Epithelial cell of proximal tubule (primary cell): ENCODE results near the gene KANSL1L. TPM values are rescaled to one million over a fixed set of nuclear protein-coding genes. Genes with fewer than 3 reads are reported as not detected.

Experiments
- DNase-seq: peaks from one replicate; pipeline ENCODE4 v3.0.0-alpha.2; 2011; ENCODE audit warnings: low read depth
- H3K4me3 ChIP-seq: 2 replicates; pipeline ENCODE4 v1.5.1; 2011; ENCODE audit warnings: low read depth, mild to moderate bottlenecking, low read length
- total RNA-seq: library from RNA; depleted of rRNA; stranded (reverse); fragments of >200 nt; gene quantifications from 2 replicates; pipeline ENCODE4 v1.2.3, GENCODE V29; 2015
- TF ChIP-seq, protein P1 (sequence below): conservative IDR thresholded peaks from 2 replicates; pipeline ENCODE4 v1.5.1; 2012; ENCODE audit warnings: low read depth, mild to moderate bottlenecking, low read length

KANSL1L gene, protein sequence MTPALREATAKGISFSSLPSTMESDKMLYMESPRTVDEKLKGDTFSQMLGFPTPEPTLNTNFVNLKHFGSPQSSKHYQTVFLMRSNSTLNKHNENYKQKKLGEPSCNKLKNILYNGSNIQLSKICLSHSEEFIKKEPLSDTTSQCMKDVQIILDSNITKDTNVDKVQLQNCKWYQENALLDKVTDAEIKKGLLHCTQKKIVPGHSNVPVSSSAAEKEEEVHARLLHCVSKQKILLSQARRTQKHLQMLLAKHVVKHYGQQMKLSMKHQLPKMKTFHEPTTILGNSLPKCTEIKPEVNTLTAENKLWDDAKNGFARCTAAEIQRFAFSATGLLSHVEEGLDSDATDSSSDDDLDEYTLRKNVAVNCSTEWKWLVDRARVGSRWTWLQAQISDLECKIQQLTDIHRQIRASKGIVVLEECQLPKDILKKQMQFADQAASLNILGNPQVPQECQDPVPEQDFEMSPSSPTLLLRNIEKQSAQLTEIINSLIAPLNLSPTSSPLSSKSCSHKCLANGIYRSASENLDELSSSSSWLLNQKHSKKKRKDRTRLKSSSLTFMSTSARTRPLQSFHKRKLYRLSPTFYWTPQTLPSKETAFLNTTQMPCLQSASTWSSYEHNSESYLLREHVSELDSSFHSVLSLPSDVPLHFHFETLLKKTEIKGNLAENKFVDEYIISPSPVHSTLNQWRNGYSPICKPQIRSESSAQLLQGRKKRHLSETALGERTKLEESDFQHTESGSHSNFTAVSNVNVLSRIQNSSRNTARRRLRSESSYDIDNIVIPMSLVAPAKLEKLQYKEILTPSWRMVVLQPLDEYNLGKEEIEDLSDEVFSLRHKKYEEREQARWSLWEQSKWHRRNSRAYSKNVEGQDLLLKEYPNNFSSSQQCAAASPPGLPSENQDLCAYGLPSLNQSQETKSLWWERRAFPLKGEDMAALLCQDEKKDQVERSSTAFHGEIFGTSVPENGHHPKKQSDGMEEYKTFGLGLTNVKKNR
- total RNA-seq, result 3.5 and 5.6 TPM in 2 replicates

DNA sequence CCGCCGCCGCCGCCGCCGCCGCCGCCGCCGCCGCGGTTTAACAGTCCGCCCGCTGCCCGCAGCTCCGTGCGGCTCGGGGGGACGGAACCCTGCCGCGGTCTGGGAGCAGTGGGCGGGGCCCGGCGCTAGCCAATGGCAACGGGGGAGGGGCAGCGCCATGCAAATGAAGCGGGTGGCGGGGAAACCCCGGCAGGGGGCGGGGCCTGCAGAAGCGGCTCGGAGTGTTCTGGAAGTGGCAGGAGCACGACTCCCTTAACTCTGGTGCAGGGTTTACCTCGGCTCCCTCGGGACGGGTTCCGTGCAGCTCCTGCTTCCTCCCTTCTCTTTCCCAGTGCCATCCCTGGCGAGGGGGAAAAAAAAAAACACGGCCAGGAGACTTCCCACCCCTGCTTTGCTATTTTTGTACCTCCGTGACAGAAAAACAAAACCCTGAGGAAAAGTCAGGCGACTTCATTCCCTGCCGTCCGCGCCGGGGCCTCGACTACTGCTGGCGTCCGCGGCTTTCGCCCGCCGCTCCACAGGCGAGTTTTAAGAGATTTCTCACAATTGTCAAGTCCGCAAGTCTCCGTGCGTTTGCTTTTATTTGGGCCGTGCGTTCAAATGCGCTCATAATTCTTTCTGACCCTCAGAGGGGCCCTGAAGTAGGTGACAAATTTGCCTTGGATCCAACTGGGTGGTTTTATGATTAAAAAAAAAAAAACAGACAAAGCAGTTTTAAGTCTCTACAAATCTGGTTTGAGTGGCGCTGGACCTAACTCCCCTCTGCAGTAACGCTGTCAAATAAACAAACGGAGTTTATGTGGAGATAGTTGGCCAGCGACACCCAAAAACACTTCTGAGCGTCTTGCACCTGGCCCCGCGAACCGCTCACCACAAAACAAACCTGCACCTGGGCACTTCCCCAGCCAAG is at the start of gene KANSL1L:
Gene KANSL1L (minus strand): TSS at position 101 of the 910 bp plus-strand sequence. CDS start 16,827 bp downstream, outside the sequence.
- DNase-seq, result no peak
- TF ChIP-seq, protein P1, sequence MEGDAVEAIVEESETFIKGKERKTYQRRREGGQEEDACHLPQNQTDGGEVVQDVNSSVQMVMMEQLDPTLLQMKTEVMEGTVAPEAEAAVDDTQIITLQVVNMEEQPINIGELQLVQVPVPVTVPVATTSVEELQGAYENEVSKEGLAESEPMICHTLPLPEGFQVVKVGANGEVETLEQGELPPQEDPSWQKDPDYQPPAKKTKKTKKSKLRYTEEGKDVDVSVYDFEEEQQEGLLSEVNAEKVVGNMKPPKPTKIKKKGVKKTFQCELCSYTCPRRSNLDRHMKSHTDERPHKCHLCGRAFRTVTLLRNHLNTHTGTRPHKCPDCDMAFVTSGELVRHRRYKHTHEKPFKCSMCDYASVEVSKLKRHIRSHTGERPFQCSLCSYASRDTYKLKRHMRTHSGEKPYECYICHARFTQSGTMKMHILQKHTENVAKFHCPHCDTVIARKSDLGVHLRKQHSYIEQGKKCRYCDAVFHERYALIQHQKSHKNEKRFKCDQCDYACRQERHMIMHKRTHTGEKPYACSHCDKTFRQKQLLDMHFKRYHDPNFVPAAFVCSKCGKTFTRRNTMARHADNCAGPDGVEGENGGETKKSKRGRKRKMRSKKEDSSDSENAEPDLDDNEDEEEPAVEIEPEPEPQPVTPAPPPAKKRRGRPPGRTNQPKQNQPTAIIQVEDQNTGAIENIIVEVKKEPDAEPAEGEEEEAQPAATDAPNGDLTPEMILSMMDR, result no peak
- H3K4me3 ChIP-seq, result peak within 1 kb of the TSS; percentile 79

DNA sequence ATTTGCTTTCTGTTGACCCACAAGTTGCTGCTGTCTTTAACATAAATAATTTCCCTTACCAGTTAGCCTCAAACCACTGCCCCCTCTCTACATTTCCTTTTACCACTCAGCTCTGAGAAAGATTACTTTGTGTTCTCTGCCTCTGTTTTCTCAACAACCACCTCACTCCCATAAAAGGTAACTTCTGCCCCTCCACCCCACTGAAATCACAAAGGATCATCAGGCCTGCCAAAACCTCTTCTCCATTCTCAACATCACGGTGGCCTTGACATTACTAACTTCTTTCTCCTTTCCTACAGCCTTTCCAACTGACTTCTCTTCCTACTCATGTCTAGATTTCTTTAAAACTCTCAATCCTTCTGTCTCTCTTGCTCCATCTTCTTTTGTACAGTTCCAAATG is 43.9 kb upstream of the KANSL1L start:
- DNase-seq, result no peak
- TF ChIP-seq, protein P1, result no peak
- H3K4me3 ChIP-seq, result no peak overlapping the region

DNA sequence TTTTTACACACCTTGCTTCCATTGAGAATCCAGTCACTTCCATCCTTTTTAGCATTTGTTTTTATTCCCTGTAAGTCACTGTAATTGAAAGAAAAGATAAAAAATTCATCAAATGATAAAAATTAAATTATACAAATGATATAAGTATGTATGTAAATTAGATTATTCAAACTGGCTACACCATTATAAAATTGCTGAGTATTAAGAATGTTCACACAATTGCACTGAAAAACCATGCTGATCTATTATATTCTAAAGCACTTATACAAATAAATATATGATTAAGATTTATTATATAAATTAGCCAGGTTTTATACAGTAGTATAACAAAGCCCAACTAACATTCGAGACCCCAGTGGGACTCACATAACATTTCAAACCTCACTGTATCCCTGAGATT is 39.0 kb upstream of the KANSL1L start:
- H3K4me3 ChIP-seq, result no peak overlapping the region
- DNase-seq, result no peak
- TF ChIP-seq, protein P1, result no peak

DNA sequence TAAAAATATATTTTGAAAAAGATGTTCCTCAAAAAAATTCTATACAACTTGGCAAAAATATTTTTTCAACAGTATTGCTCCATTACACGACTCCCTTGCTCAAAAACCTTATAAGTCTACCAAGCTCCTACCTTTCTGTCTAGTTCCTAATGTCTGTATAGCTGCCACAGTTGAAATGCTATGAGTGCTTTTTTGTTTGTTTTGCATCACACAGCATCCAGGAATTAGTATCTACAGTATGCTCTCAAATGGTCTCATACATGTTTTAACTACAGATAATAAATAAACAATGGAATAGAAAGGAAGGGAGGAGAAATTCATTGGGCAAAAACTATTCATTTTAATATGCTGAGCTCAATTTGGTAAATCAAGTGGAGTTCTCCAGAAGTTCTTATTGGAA is 36.7 kb upstream of the KANSL1L start:
- H3K4me3 ChIP-seq, result no peak overlapping the region
- TF ChIP-seq, protein P1, result no peak
- no peak for DNase-seq

DNA sequence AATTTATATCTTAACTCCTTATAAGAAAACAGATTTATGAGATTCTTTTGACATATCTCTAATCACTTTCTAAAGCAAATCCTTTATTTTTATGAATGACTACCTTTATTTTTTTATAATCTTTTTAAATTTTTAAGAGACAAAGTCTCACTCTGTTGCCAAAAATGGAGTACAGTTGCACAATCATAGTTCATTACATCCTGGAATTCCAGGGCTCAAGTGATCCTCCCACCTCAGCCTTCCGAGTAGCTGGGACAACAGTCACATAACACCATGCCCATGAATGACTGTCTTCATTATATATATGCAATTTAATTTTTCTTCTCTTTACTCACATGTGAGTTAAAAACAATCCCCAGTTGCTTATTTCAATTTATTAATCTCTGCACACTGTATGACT is 32.3 kb upstream of the KANSL1L start:
- H3K4me3 ChIP-seq, result no peak overlapping the region
- TF ChIP-seq, protein P1, result no peak
- no peak for DNase-seq

DNA sequence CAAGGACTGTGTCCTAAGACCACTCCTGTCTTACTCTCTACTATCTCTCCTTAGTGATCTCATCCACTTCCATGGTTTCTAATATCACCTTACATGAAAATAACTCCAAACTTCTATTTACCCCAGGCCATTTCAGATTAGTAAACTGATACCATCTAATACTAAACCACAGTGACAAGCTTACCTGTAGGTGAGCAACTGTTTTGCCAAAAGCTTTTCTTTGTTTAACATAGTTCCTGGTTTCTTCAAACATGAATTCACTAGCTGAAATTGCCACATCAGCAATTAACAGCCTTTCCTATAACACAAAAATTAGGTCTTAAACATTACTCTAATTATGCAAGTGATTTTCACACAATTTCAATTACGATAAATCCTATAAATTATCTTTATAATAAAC is 31.9 kb upstream of the KANSL1L start:
- TF ChIP-seq, protein P1, result no peak
- no peak for DNase-seq
- H3K4me3 ChIP-seq, result no peak overlapping the region
